ENCODE data around the gene ZNF324B.

Gene ZNF324B

DNA sequence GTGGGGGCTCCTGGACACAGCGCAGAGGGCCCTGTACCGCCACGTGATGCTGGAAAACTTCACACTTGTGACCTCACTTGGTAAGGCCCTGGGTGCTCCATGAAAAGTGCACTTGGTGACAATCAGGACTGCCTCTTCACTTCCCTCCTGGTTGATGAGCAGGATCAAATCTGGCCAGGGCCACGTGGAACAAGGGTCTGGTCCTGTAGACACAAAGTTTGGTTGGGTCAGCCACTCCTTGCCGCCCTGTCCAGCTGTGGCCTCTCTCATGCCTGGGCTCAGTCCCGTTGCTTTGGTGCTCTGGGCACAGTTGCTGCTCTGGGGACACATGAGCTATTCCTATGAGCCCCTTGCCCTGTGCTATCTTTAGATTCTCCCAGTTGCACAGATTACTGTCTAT lies 2.3 kb downstream of the ZNF324B start:
- H3K4me3 ChIP-seq (ENCODE audit: low read depth, low read length), result no peak overlapping the region
- DNase-seq (ENCODE audit: low read depth), result no peak
- TF ChIP-seq MAX (IDR thresholded peaks at IDR 0.05; ENCODE audit: low read depth, low read length), result no peak
- TF ChIP-seq MYC (IDR thresholded peaks at IDR 0.05; ENCODE audit: low read depth, low read length), result no peak
- no peak for TF ChIP-seq POLR2A (IDR thresholded peaks at IDR 0.05; ENCODE audit: extremely low read depth, insufficient read length)
- TF ChIP-seq, protein P1, sequence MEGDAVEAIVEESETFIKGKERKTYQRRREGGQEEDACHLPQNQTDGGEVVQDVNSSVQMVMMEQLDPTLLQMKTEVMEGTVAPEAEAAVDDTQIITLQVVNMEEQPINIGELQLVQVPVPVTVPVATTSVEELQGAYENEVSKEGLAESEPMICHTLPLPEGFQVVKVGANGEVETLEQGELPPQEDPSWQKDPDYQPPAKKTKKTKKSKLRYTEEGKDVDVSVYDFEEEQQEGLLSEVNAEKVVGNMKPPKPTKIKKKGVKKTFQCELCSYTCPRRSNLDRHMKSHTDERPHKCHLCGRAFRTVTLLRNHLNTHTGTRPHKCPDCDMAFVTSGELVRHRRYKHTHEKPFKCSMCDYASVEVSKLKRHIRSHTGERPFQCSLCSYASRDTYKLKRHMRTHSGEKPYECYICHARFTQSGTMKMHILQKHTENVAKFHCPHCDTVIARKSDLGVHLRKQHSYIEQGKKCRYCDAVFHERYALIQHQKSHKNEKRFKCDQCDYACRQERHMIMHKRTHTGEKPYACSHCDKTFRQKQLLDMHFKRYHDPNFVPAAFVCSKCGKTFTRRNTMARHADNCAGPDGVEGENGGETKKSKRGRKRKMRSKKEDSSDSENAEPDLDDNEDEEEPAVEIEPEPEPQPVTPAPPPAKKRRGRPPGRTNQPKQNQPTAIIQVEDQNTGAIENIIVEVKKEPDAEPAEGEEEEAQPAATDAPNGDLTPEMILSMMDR (IDR thresholded peaks at IDR 0.05; ENCODE audit: low read depth, low read length), result no peak

- DNase-seq (ENCODE audit: low read depth), result no peak
- TF ChIP-seq POLR2A (IDR thresholded peaks at IDR 0.05; ENCODE audit: extremely low read depth, insufficient read length), result no peak
- TF ChIP-seq MYC (IDR thresholded peaks at IDR 0.05; ENCODE audit: low read depth, low read length), result no peak
- TF ChIP-seq, protein P1 (IDR thresholded peaks at IDR 0.05; ENCODE audit: low read depth, low read length), result no peak
- TF ChIP-seq MAX (IDR thresholded peaks at IDR 0.05; ENCODE audit: low read depth, low read length), result no peak
- H3K4me3 ChIP-seq (ENCODE audit: low read depth, low read length), result no peak overlapping the region
Observed at GRCh38 chr19:58455306-58455705, 3.9 kb downstream of the ZNF324B start.

DNA sequence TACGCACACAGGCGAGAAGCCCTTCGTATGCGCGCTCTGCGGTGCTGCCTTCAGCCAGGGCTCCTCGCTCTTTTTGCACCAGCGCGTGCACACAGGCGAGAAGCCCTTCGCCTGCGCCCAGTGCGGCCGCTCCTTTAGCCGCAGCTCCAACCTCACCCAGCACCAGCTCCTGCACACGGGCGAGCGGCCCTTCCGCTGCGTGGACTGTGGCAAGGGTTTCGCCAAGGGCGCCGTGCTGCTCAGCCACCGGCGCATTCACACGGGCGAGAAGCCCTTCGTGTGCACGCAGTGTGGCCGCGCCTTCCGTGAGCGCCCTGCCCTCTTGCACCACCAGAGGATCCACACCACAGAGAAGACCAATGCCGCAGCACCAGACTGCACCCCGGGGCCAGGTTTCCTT lies 4.7 kb downstream of the ZNF324B start:
- no peak for DNase-seq (ENCODE audit: low read depth)
- TF ChIP-seq MYC (IDR thresholded peaks at IDR 0.05; ENCODE audit: low read depth, low read length) (no peak), MAX (IDR thresholded peaks at IDR 0.05; ENCODE audit: low read depth, low read length) (no peak), POLR2A (IDR thresholded peaks at IDR 0.05; ENCODE audit: extremely low read depth, insufficient read length) (no peak)
- TF ChIP-seq, protein P1 (IDR thresholded peaks at IDR 0.05; ENCODE audit: low read depth, low read length), result no peak
- H3K4me3 ChIP-seq (ENCODE audit: low read depth, low read length), result no peak overlapping the region

- no peak overlapping the region for H3K4me3 ChIP-seq (ENCODE audit: low read depth, low read length)
- TF ChIP-seq POLR2A (IDR thresholded peaks at IDR 0.05; ENCODE audit: extremely low read depth, insufficient read length) (no peak), MAX (IDR thresholded peaks at IDR 0.05; ENCODE audit: low read depth, low read length) (no peak), MYC (IDR thresholded peaks at IDR 0.05; ENCODE audit: low read depth, low read length) (no peak)
- TF ChIP-seq, protein P1 (IDR thresholded peaks at IDR 0.05; ENCODE audit: low read depth, low read length), result no peak
- DNase-seq (ENCODE audit: low read depth), result no peak
Observed at GRCh38 chr19:58460039-58460438, 8.6 kb downstream of the ZNF324B start.

- TF ChIP-seq MYC (IDR thresholded peaks at IDR 0.05; ENCODE audit: low read depth, low read length), result no peak
- no peak for TF ChIP-seq POLR2A (IDR thresholded peaks at IDR 0.05; ENCODE audit: extremely low read depth, insufficient read length)
- no peak for TF ChIP-seq MAX (IDR thresholded peaks at IDR 0.05; ENCODE audit: low read depth, low read length)
- TF ChIP-seq, protein P1 (IDR thresholded peaks at IDR 0.05; ENCODE audit: low read depth, low read length), result no peak
- H3K4me3 ChIP-seq (ENCODE audit: low read depth, low read length), result peak overlapping the region; percentile 49
- no peak for DNase-seq (ENCODE audit: low read depth)
Observed at GRCh38 chr19:58466089-58466759, 14.8 kb downstream of the ZNF324B start.
